ENCODE results near the gene ANXA9.

ANXA9 gene

GRCh38 chr1:150969626-150970025 lies 12.5 kb upstream of the ANXA9 start:
- no peak overlapping the region for H3K27ac ChIP-seq (replicated peaks)
- no peaks in the 10 kb centered on the region for H3K27me3 ChIP-seq (ENCODE audit: insufficient read depth, poor library complexity, severe bottlenecking)
- TF ChIP-seq CTCF (IDR thresholded peaks at IDR 0.05; ENCODE audit: insufficient read depth, low read length) (no peak), SPI1 (IDR thresholded peaks at IDR 0.05; ENCODE audit: borderline replicate concordance, low read depth) (no peak), POLR2AphosphoS5 (IDR thresholded peaks at IDR 0.05; ENCODE audit: low read depth) (no peak), GABPA (IDR thresholded peaks at IDR 0.05; ENCODE audit: low read depth) (no peak)
- TF ChIP-seq, protein P1, sequence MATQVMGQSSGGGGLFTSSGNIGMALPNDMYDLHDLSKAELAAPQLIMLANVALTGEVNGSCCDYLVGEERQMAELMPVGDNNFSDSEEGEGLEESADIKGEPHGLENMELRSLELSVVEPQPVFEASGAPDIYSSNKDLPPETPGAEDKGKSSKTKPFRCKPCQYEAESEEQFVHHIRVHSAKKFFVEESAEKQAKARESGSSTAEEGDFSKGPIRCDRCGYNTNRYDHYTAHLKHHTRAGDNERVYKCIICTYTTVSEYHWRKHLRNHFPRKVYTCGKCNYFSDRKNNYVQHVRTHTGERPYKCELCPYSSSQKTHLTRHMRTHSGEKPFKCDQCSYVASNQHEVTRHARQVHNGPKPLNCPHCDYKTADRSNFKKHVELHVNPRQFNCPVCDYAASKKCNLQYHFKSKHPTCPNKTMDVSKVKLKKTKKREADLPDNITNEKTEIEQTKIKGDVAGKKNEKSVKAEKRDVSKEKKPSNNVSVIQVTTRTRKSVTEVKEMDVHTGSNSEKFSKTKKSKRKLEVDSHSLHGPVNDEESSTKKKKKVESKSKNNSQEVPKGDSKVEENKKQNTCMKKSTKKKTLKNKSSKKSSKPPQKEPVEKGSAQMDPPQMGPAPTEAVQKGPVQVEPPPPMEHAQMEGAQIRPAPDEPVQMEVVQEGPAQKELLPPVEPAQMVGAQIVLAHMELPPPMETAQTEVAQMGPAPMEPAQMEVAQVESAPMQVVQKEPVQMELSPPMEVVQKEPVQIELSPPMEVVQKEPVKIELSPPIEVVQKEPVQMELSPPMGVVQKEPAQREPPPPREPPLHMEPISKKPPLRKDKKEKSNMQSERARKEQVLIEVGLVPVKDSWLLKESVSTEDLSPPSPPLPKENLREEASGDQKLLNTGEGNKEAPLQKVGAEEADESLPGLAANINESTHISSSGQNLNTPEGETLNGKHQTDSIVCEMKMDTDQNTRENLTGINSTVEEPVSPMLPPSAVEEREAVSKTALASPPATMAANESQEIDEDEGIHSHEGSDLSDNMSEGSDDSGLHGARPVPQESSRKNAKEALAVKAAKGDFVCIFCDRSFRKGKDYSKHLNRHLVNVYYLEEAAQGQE (IDR thresholded peaks at IDR 0.05; ENCODE audit: insufficient replicate concordance, low read depth): no peak
- DNase-seq (ENCODE audit: low read depth in 1 of 2, low spot score in 1 of 2): no peak
- H3K4me3 ChIP-seq (replicated peaks; ENCODE audit: insufficient read depth, low read length): no peak overlapping the region

DNA sequence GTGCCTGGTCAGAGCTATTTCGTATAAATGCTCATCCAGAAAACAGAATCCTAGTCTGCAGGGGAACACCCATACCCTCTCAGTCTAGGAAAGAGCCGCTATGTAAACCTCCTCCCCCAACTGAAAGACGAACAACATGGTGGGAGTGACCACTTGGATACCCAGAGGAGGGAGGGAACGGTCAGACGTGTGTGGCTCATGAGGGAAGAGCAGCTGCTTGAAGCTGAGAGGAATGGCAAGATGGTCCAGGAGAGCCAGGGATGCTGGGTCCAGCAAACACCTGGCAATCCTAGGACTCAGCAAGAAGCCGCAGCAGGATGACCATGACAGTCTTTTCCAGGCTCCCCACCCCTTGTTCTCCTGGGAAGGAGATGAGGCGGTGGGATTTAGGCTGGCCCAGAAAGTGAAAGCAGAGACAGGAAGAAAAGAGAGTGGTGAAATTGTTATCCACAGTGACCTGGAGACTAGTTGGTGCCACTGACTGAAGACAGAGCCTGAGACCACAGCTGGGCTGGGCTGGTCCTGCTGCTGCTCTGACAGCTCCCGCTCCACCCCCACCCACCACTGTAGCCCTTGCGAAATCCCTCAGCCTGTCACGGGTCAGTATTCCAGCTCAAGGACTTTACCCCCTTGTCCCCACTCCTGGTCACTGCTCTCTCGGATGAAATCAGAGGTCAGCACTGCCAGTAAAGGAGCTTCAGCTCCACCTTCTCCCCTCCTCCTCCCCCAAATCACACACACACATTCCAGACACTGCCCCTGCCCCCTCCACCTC lies 11.1 kb upstream of the ANXA9 start:
- TF ChIP-seq, protein P1 (IDR thresholded peaks at IDR 0.05; ENCODE audit: insufficient replicate concordance, low read depth): no peak
- TF ChIP-seq CTCF (IDR thresholded peaks at IDR 0.05; ENCODE audit: insufficient read depth, low read length) (no peak), POLR2AphosphoS5 (IDR thresholded peaks at IDR 0.05; ENCODE audit: low read depth) (no peak), SPI1 (IDR thresholded peaks at IDR 0.05; ENCODE audit: borderline replicate concordance, low read depth) (no peak), GABPA (IDR thresholded peaks at IDR 0.05; ENCODE audit: low read depth) (no peak)
- Histone ChIP-seq H3K27me3 (ENCODE audit: insufficient read depth, poor library complexity, severe bottlenecking) (no peaks in the 10 kb centered on the region), H3K4me3 (replicated peaks; ENCODE audit: insufficient read depth, low read length) (no peak overlapping the region), H3K27ac (replicated peaks) (no peak overlapping the region)
- peak in 1 of 2 experiments; percentile 21 for DNase-seq (ENCODE audit: low read depth in 1 of 2, low spot score in 1 of 2)

DNA sequence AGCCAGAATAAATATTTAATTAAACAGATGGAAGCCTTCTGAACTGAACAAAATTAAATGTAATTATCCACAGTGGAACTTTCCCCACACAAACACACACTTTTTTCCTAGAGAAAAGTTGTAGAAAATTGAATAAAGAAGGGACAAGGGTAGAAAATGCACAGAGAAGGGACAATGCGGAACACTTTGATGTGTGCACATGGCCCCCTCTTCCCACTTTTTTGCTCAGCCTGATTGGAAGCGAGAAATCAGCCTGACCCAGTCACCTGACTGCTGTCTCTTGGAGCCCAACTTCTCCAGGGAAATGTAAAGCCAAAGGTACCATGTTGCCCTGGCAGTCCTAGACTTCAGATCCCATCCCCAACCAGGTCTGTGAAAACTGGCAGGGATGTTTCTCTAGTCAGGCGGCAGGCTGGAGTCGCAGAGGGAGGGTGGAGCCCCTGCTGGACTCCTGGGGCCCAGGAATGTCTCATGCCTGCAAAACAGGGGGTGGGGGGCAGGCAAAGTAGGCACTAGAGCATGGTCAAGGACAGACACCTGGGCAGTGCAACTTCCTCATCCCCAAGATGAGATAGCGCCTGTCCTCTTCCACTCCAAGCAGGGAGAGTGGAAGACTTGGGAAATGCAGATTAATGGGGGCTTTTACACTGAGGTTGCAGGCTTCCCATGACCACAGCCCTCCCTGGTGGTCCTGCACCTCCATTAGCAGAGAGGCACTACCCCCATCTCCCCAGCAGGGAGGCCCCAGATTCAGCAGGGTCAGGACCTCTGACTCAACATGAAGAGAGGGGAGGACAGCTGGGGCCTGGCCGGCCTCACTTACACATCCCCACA lies 10.3 kb upstream of the ANXA9 start:
- no peaks in the 10 kb centered on the region for H3K27me3 ChIP-seq (ENCODE audit: insufficient read depth, poor library complexity, severe bottlenecking)
- no peak for DNase-seq (ENCODE audit: low read depth in 1 of 2, low spot score in 1 of 2)
- H3K27ac ChIP-seq (replicated peaks): no peak overlapping the region
- H3K4me3 ChIP-seq (replicated peaks; ENCODE audit: insufficient read depth, low read length): peak overlapping the region; percentile 10
- no peak for TF ChIP-seq SPI1 (IDR thresholded peaks at IDR 0.05; ENCODE audit: borderline replicate concordance, low read depth)
- no peak for TF ChIP-seq POLR2AphosphoS5 (IDR thresholded peaks at IDR 0.05; ENCODE audit: low read depth)
- TF ChIP-seq GABPA (IDR thresholded peaks at IDR 0.05; ENCODE audit: low read depth): no peak
- no peak for TF ChIP-seq CTCF (IDR thresholded peaks at IDR 0.05; ENCODE audit: insufficient read depth, low read length)
- TF ChIP-seq, protein P1 (IDR thresholded peaks at IDR 0.05; ENCODE audit: insufficient replicate concordance, low read depth): no peak
